ENCODE measurements around the gene KCNK16.

The KCNK16 gene

GRCh38 chr6:39350723-39351505 lies 28.4 kb upstream of the KCNK16 start:
- no peak for DNase-seq (ENCODE audit: insufficient read length, low spot score)
- no peak for FAIRE-seq
- TF ChIP-seq CTCF (IDR thresholded peaks at IDR 0.05; ENCODE audit: insufficient read depth, missing control alignments) = no peak

GRCh38 chr6:39348740-39349139 lies 26.2 kb upstream of the KCNK16 start:
- FAIRE-seq (no peak), DNase-seq (ENCODE audit: insufficient read length, low spot score) (no peak)
- TF ChIP-seq CTCF (IDR thresholded peaks at IDR 0.05; ENCODE audit: insufficient read depth, missing control alignments) = no peak

GRCh38 chr6:39347906-39348585 lies 25.5 kb upstream of the KCNK16 start:
- FAIRE-seq (no peak), DNase-seq (ENCODE audit: insufficient read length, low spot score) (peak; percentile 88)
- TF ChIP-seq CTCF (IDR thresholded peaks at IDR 0.05; ENCODE audit: insufficient read depth, missing control alignments) = peak; percentile 81

- no peak for TF ChIP-seq CTCF (IDR thresholded peaks at IDR 0.05; ENCODE audit: insufficient read depth, missing control alignments)
- no peak for DNase-seq (ENCODE audit: insufficient read length, low spot score)
- no peak for FAIRE-seq
Observed at GRCh38 chr6:39347206-39347605, 24.7 kb upstream of the KCNK16 start.

- no peak for FAIRE-seq
- no peak for DNase-seq (ENCODE audit: insufficient read length, low spot score)
- TF ChIP-seq CTCF (IDR thresholded peaks at IDR 0.05; ENCODE audit: insufficient read depth, missing control alignments) = no peak
Observed at GRCh38 chr6:39344821-39345280, 22.3 kb upstream of the KCNK16 start.

GRCh38 chr6:39343396-39343870 lies 20.9 kb upstream of the KCNK16 start:
- no peak for FAIRE-seq
- TF ChIP-seq CTCF (IDR thresholded peaks at IDR 0.05; ENCODE audit: insufficient read depth, missing control alignments) = no peak
- no peak for DNase-seq (ENCODE audit: insufficient read length, low spot score)

Data from D721Med (cell line).